Ovary (tissue), 10 donors: Measurements from ENCODE around the gene KRTAP5-5. TPM values are rescaled to one million over a fixed set of nuclear protein-coding genes. Genes with fewer than 3 reads are reported as not detected.
"Not testable (repeated sequence)": the region's sequence is repeated elsewhere in the genome, so short reads cannot be mapped to it uniquely, and the experiment has no call there.

Source experiments
- DNase-seq, 5 donors: peaks; one replicate each; pipeline ENCODE4 v3.0.0-alpha.2; 2019 to 2020
- H3K27ac ChIP-seq, 2 donors: fragments of 200-600 bp; one replicate each; pipeline versions ENCODE4 v1.5.1 to v1.8.0; 2019 to 2022
- H3K27me3 ChIP-seq: fragments of 200-600 bp; one replicate; pipeline ENCODE4 v1.8.0; 2022
- H3K36me3 ChIP-seq: fragments of 200-600 bp; sonication (generic); one replicate; pipeline ENCODE4 v1.5.1; 2019
- H3K4me1 ChIP-seq: one replicate; pipeline ENCODE4 v1.8.1; 2013; ENCODE audit warnings: mild to moderate bottlenecking, moderate library complexity; ENCODE audit not compliant: insufficient read depth
- H3K4me3 ChIP-seq: fragments of 200-600 bp; sonication (generic); one replicate; pipeline ENCODE4 v1.5.1; 2017
- H3K9me3 ChIP-seq, 2 donors: fragments of 200-600 bp in 1 of 2; sonication (generic) in 1 of 2; one replicate each; pipeline versions ENCODE4 v1.5.1 to v1.8.1; 2013 to 2019; ENCODE audit warnings: mild to moderate bottlenecking in 1 of 2, moderate library complexity in 1 of 2
- CTCF ChIP-seq, 3 donors: fragments of 450-650 bp in 2 of 3; fragments of 200-600 bp in 1 of 3; IDR thresholded peaks; one replicate each; pipeline versions ENCODE4 v1.5.1 to v1.8.0; 2016 to 2022; ENCODE audit warnings: antibody characterized with exemption in 3 of 3, mild to moderate bottlenecking in 1 of 3
- EP300 ChIP-seq: sonication (generic); formaldehyde crosslinking; IDR thresholded peaks from one replicate; pipeline ENCODE4 v1.6.1; 2017; ENCODE audit warnings: antibody characterized with exemption
- POLR2A ChIP-seq: fragments of 450-650 bp; IDR thresholded peaks from one replicate; pipeline ENCODE4 v1.6.1; 2017; ENCODE audit warnings: antibody characterized with exemption, mild to moderate bottlenecking, moderate library complexity
- WGBS, 3 donors: extraction: QIAGEN DNeasy Blood & Tissue Kit in 1 of 3; methylation state at CpG; one replicate each; pipeline versions ENCODE4 v1.1.5 to v1.1.7; 2013 to 2017; 5-methylcytosine and 5-hydroxymethylcytosine counted together
- intact Hi-C, 4 donors: fragments of 100-400 bp; cut with DNase I; formaldehyde crosslinking; loops; one replicate each; pipeline versions ENCODE4 v1.11.0 to v1.15.1; 2022 to 2023
- long read RNA-seq, 3 donors: library from polyadenylated mRNA in 2 of 3; unstranded in 2 of 3; transcript quantifications; one replicate each; pipeline ENCODE4 v2.0.0 and lab custom pipeline, GENCODE V29; 2021 to 2026
- polyA plus RNA-seq, 2 donors: library from polyadenylated mRNA; stranded (reverse); fragments of 200-250 nt in 1 of 2; fragments of 350-450 nt in 1 of 2; fragmentation: Illumina TruSeq in 1 of 2; extraction: RNeasy Lipid Tissue Mini Kit (QIAGEN cat#74804) in 1 of 2; gene quantifications; one replicate each; pipeline ENCODE4 v1.2.3, GENCODE V29; 2013 to 2014
- total RNA-seq, 7 donors: library from RNA; depleted of rRNA in 2 of 7; stranded (reverse); fragments of >200 nt in 2 of 7; fragmentation: NEBNext Ultra II Directional in 3 of 7; extraction: Animal tissue kit (Norgen Biotek cat#: 25700) in 3 of 7; gene quantifications; one replicate each; pipeline versions ENCODE4 v1.1.0 to v1.2.4, GENCODE V29; 2016 to 2023
- donor health status: DM: no; HTN: no; CAD: no; lungs with moderate emphysema.
- donor health status: DM: no; HTN: no; CAD: no.
- donor health status: Bipolar disorder and iron deficiency.
- donor health status: DM: yes; HTN: yes; CAD: no.
- donor health status: DM: no; HTN: no; CAD: no.
- donor health status: DM: yes; HTN: yes; CAD: no.

Gene KRTAP5-5
- not detected for total RNA-seq
- polyA plus RNA-seq: not detected
- long read RNA-seq, donor 1: 0 reads
- long read RNA-seq, donor 2: 0 reads
- long read RNA-seq, donor 3: 0 reads

GRCh38 chr11:1629326-1630185 lies at the start of gene KRTAP5-5:
KRTAP5-5 (plus strand) TSS chr11:1629775; CDS start chr11:1629841, 66 bp downstream.
- no peak within 1 kb of the TSS for H3K27ac ChIP-seq
- DNase-seq: no peak
- no peak within 1 kb of the TSS for H3K4me3 ChIP-seq
- TF ChIP-seq EP300: no peak
- TF ChIP-seq CTCF (IDR thresholded peaks at IDR 0.05): no peak
- TF ChIP-seq POLR2A: no peak
- H3K9me3 ChIP-seq: no peaks in the 10 kb centered on the region
- H3K36me3 ChIP-seq: no peaks in the 10 kb centered on the region
- intact Hi-C loops: no loop called here
- H3K27me3 ChIP-seq: no peaks in the 10 kb centered on the region
- WGBS, 3 donors: 60 to 68% (median 65%) methylated on average over 20 to 24 of the region's 26 CpGs
- no peaks in the 10 kb centered on the region for H3K4me1 ChIP-seq

GRCh38 chr11:1581976-1582375 lies 47.6 kb upstream of the KRTAP5-5 start:
- Histone ChIP-seq H3K36me3 (no peaks in the 10 kb centered on the region), H3K4me3 (no peak overlapping the region), H3K9me3 (peaks cover 0 to 4% of the 10 kb centered on the region in 2 donors), H3K4me1 (no peaks in the 10 kb centered on the region), H3K27ac (no peak overlapping the region), H3K27me3 (no peaks in the 10 kb centered on the region)
- intact Hi-C loops: no loop called here
- DNase-seq: no peak
- WGBS, 3 donors: 78 to 87% (median 85%) methylated on average over 9 of the region's 9 CpGs
- TF ChIP-seq POLR2A: no peak
- no peak for TF ChIP-seq CTCF (IDR thresholded peaks at IDR 0.05)
- no peak for TF ChIP-seq EP300

GRCh38 chr11:1582909-1583308 lies 46.7 kb upstream of the KRTAP5-5 start:
- intact Hi-C loops, H3K4me3 ChIP-seq, H3K9me3 ChIP-seq, H3K4me1 ChIP-seq, H3K36me3 ChIP-seq, H3K27ac ChIP-seq, DNase-seq, H3K27me3 ChIP-seq: not testable (repeated sequence)
- 38 to 55% (median 50%) methylated on average over 2 of the region's 2 CpGs for WGBS, 3 donors

- DNase-seq, intact Hi-C loops, H3K27me3 ChIP-seq, H3K4me3 ChIP-seq, H3K4me1 ChIP-seq, H3K9me3 ChIP-seq, H3K27ac ChIP-seq, H3K36me3 ChIP-seq: not testable (repeated sequence)
- WGBS, 3 donors: 12 to 31% (median 20%) methylated on average over 5 to 9 of the region's 9 CpGs
These were observed 44.8 kb upstream of the KRTAP5-5 start, which contains the start of gene KRTAP5-1 for GRCh38 chr11:1584661-1585370. KRTAP5-1 (minus strand) TSS chr11:1585283; CDS start chr11:1585249, 34 bp downstream.

- DNase-seq: no peak
- H3K27ac ChIP-seq: no peak overlapping the region
- no peaks in the 10 kb centered on the region for H3K4me1 ChIP-seq
- WGBS, 3 donors: 20 to 52% (median 32%) methylated on average over 2 of the region's 2 CpGs
- H3K4me3 ChIP-seq: no peak overlapping the region
- intact Hi-C loops: no loop called here
- H3K36me3 ChIP-seq: no peaks in the 10 kb centered on the region
- no peak for TF ChIP-seq EP300
- no peak for TF ChIP-seq CTCF (IDR thresholded peaks at IDR 0.05)
- TF ChIP-seq POLR2A: no peak
- no peaks in the 10 kb centered on the region for H3K9me3 ChIP-seq
- H3K27me3 ChIP-seq: no peaks in the 10 kb centered on the region
These were observed 42.9 kb upstream of the KRTAP5-5 start for GRCh38 chr11:1586699-1587098.

- intact Hi-C loops, H3K4me3 ChIP-seq, DNase-seq, H3K36me3 ChIP-seq, H3K27me3 ChIP-seq, H3K4me1 ChIP-seq, H3K9me3 ChIP-seq, H3K27ac ChIP-seq: not testable (repeated sequence)
- 28 to 30% (median 30%) methylated on average over 8 of the region's 10 CpGs for WGBS, 3 donors
These were observed 40.2 kb upstream of the KRTAP5-5 start for GRCh38 chr11:1589191-1589963.
